GM19438 (cell line): ENCODE measurements around the gene NR1H4.
"Not testable (repeated sequence)": the region's sequence is repeated elsewhere in the genome, so short reads cannot be mapped to it uniquely, and the experiment has no call there.

Source experiments
- ATAC-seq: cut with Tn5 transposase; IDR thresholded peaks from one replicate; pipeline ENCODE4 v1.9.1; 2021; ENCODE audit warnings: low read depth; ENCODE audit not compliant: unreplicated experiment

Gene NR1H4

GRCh38 chr12:100504804-100505203, 31.1 kb downstream of the NR1H4 start:
- ATAC-seq, result no peak

- no peak for ATAC-seq
These were observed 35.1 kb downstream of the NR1H4 start for GRCh38 chr12:100508751-100509150.

GRCh38 chr12:100512692-100513091, 39.0 kb downstream of the NR1H4 start:
- ATAC-seq, result no peak

- ATAC-seq, result no peak
These were observed 42.3 kb downstream of the NR1H4 start for GRCh38 chr12:100515968-100516367.

- no peak for ATAC-seq
These were observed 44.7 kb downstream of the NR1H4 start for GRCh38 chr12:100518376-100518775.

GRCh38 chr12:100520048-100520769, 46.5 kb downstream of the NR1H4 start:
- ATAC-seq, result no peak

- ATAC-seq, result no peak
These were observed 48.3 kb downstream of the NR1H4 start for GRCh38 chr12:100521958-100522357.

GRCh38 chr12:100528034-100528433, 54.4 kb downstream of the NR1H4 start:
- ATAC-seq, result no peak

- no peak for ATAC-seq
These were observed 54.9 kb downstream of the NR1H4 start for GRCh38 chr12:100528471-100529127.

GRCh38 chr12:100529756-100530350, 56.2 kb downstream of the NR1H4 start:
- ATAC-seq, result no peak

- no peak for ATAC-seq
These were observed 59.7 kb downstream of the NR1H4 start for GRCh38 chr12:100533376-100533775.

- no peak for ATAC-seq
These were observed 61.1 kb downstream of the NR1H4 start for GRCh38 chr12:100534625-100535227.

GRCh38 chr12:100539202-100539601, 65.5 kb downstream of the NR1H4 start:
- ATAC-seq, result no peak

GRCh38 chr12:100544165-100544564, 70.5 kb downstream of the NR1H4 start:
- ATAC-seq, result no peak

GRCh38 chr12:100545092-100545491, 71.4 kb downstream of the NR1H4 start:
- no peak for ATAC-seq

- no peak for ATAC-seq
These were observed 80.3 kb downstream of the NR1H4 start for GRCh38 chr12:100553936-100554335.

GRCh38 chr12:100554608-100555077, 81.0 kb downstream of the NR1H4 start:
- no peak for ATAC-seq

- no peak for ATAC-seq
These were observed 82.1 kb downstream of the NR1H4 start for GRCh38 chr12:100555722-100556121.

- ATAC-seq, result no peak
These were observed 83.7 kb downstream of the NR1H4 start for GRCh38 chr12:100557357-100557756.

- not testable (repeated sequence) for ATAC-seq
These were observed 85.6 kb downstream of the NR1H4 start for GRCh38 chr12:100559261-100559660.

GRCh38 chr12:100564090-100564489, 90.4 kb downstream of the NR1H4 start:
- no peak for ATAC-seq
